A673 (cell line): Measurements from ENCODE around the gene PDLIM1. TPM values are rescaled to one million over a fixed set of nuclear protein-coding genes. Genes with fewer than 3 reads are reported as not detected.

Source experiments
- BruUV-seq: library from RNA; stranded (reverse); fragments of 400-500 nt; replicated peaks from 2 replicates; lab custom pipeline; 2021; lab: Mats Ljungman, UMichigan
- CTCF ChIA-PET: fragments of 300-600 bp; sonication (Branson Sonifier 250); formaldehyde crosslinking; loops from one replicate; lab custom pipeline; 2022; ENCODE audit warnings: antibody characterized with exemption; lab: Charles Lee
- POLR2A ChIA-PET: fragments of 300-600 bp; sonication (Branson Sonifier 250); formaldehyde crosslinking; loops from one replicate; lab custom pipeline; 2022; ENCODE audit warnings: antibody characterized with exemption; ENCODE audit not compliant: low non-redundant PET; lab: Charles Lee
- DNase-seq: peaks from one replicate; pipeline ENCODE4 v3.0.0-alpha.2; 2015; ENCODE audit warnings: low spot score
- H3K27ac ChIP-seq: fragments of 200-600 bp; sonication (generic); 2 replicates; pipeline ENCODE4 v1.5.1; 2016; ENCODE audit warnings: mixed run types, low read depth, mild to moderate bottlenecking, mixed read lengths, antibody characterized with exemption, low read length; ENCODE audit not compliant: poor library complexity, severe bottlenecking
- H3K27me3 ChIP-seq: fragments of 200-600 bp; sonication (generic); replicated peaks from 2 replicates; pipeline ENCODE4 v1.6.1; 2017; ENCODE audit warnings: mixed run types, low read depth, mild to moderate bottlenecking, mixed read lengths, antibody characterized with exemption, low read length; ENCODE audit not compliant: insufficient read depth, poor library complexity
- H3K36me3 ChIP-seq: fragments of 200-600 bp; sonication (generic); 2 replicates; pipeline ENCODE4 v1.6.1; 2016; ENCODE audit warnings: mixed run types, mild to moderate bottlenecking, mixed read lengths, antibody characterized with exemption, low read length; ENCODE audit not compliant: insufficient read depth, poor library complexity, severe bottlenecking
- H3K4me1 ChIP-seq: fragments of 200-600 bp; sonication (generic); 2 replicates; pipeline ENCODE4 v1.6.1; 2017; ENCODE audit warnings: mixed run types, mild to moderate bottlenecking, mixed read lengths, antibody characterized with exemption, low read length; ENCODE audit not compliant: insufficient read depth, poor library complexity, severe bottlenecking
- H3K4me3 ChIP-seq: fragments of 200-600 bp; sonication (generic); 2 replicates; pipeline ENCODE4 v1.5.1; 2016; ENCODE audit warnings: low read depth, mixed run types, mild to moderate bottlenecking, mixed read lengths, low read length; ENCODE audit not compliant: poor library complexity, severe bottlenecking
- H3K9me3 ChIP-seq: fragments of 200-600 bp; sonication (generic); 2 replicates; pipeline ENCODE4 v1.6.1; 2016; ENCODE audit warnings: mixed run types, low read depth, mild to moderate bottlenecking, mixed read lengths, antibody characterized with exemption, low read length; ENCODE audit not compliant: poor library complexity, severe bottlenecking
- EZH2 ChIP-seq: fragments of 200-600 bp; sonication (generic); IDR thresholded peaks from 2 replicates; pipeline ENCODE4 v1.6.1; 2017; ENCODE audit warnings: borderline replicate concordance, low read depth, mild to moderate bottlenecking, mixed read lengths, antibody characterized with exemption, low read length; ENCODE audit not compliant: poor library complexity, severe bottlenecking
- intact Hi-C: fragments of 100-400 bp; cut with micrococcal nuclease; formaldehyde crosslinking; loops from one replicate; pipeline ENCODE4 v1.10.0; 2022; ENCODE audit not compliant: unreplicated experiment
- total RNA-seq: library from RNA; stranded (reverse); gene quantifications from 2 replicates; pipeline ENCODE4 v1.2.3, GENCODE V29; 2021
- TF ChIP-seq, protein P1 (sequence below): fragments of 300-800, 200-600 bp; sonication (generic); conservative IDR thresholded peaks from 2 replicates; pipeline ENCODE4 v1.5.1; 2017; ENCODE audit warnings: low read depth, mild to moderate bottlenecking, antibody characterized with exemption, low read length, moderate library complexity, mixed read lengths

Gene PDLIM1
- total RNA-seq, 1 experiment from 2014 or later, result 0.32 TPM

DNA sequence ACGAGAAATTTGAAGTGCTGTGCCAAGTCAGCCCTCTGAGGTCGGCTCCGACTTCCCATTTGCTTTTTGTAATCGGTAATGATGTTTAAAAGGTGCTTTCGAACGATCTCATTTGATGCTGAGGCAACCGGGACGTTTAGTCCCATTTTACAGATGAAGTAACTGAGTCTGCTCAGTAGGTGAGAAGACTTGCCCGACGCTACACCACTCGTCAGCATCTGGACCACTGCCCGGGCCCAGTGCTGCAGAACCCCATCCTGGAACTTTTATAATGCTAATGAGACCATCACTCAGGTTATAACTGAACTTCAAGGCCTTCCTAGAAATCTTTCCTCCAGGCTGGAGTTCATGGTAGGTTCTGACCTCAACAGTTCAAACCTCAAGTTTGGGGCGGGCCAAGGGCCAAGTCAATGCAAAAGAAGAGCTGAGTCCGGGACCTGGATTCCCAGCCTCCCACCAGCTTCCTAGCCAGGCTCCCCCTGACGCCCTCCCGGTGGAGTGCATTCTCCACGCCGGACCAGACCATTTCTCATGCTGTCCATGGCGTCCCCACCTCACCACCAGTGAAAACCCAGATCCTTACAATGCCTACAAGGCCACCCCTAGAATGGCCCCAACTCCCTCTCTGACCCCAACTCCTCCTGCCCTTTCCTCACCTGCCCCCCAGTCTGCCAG lies 699 bp upstream of the PDLIM1 start:
- no peaks in the 10 kb centered on the region for H3K36me3 ChIP-seq
- H3K9me3 ChIP-seq, result no peaks in the 10 kb centered on the region
- H3K27ac ChIP-seq, result no peak overlapping the region
- BruUV-seq, result no TSS peak
- CTCF ChIA-PET, result no interaction called here
- no peaks in the 10 kb centered on the region for H3K4me1 ChIP-seq
- H3K4me3 ChIP-seq, result no peak overlapping the region
- peaks cover 86% of the 10 kb centered on the region for H3K27me3 ChIP-seq
- POLR2A ChIA-PET, result no interaction called here
- intact Hi-C loops, result no loop called here
- TF ChIP-seq, protein P1, sequence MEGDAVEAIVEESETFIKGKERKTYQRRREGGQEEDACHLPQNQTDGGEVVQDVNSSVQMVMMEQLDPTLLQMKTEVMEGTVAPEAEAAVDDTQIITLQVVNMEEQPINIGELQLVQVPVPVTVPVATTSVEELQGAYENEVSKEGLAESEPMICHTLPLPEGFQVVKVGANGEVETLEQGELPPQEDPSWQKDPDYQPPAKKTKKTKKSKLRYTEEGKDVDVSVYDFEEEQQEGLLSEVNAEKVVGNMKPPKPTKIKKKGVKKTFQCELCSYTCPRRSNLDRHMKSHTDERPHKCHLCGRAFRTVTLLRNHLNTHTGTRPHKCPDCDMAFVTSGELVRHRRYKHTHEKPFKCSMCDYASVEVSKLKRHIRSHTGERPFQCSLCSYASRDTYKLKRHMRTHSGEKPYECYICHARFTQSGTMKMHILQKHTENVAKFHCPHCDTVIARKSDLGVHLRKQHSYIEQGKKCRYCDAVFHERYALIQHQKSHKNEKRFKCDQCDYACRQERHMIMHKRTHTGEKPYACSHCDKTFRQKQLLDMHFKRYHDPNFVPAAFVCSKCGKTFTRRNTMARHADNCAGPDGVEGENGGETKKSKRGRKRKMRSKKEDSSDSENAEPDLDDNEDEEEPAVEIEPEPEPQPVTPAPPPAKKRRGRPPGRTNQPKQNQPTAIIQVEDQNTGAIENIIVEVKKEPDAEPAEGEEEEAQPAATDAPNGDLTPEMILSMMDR, result no peak
- no peak for TF ChIP-seq EZH2
- DNase-seq, result no peak

- Histone ChIP-seq H3K4me1 (no peaks in the 10 kb centered on the region), H3K9me3 (no peaks in the 10 kb centered on the region), H3K36me3 (no peaks in the 10 kb centered on the region), H3K27ac (no peak overlapping the region), H3K27me3 (peaks cover 80% of the 10 kb centered on the region), H3K4me3 (peak overlapping the region; percentile 32)
- no TSS peak for BruUV-seq
- intact Hi-C loops, result no loop called here
- ChIA-PET POLR2A (no interaction called here), CTCF (no interaction called here)
- TF ChIP-seq, protein P1, result no peak
- TF ChIP-seq EZH2, result no peak
- DNase-seq, result no peak
Observed at GRCh38 chr10:95289921-95290421, 832 bp downstream of the PDLIM1 start.

DNA sequence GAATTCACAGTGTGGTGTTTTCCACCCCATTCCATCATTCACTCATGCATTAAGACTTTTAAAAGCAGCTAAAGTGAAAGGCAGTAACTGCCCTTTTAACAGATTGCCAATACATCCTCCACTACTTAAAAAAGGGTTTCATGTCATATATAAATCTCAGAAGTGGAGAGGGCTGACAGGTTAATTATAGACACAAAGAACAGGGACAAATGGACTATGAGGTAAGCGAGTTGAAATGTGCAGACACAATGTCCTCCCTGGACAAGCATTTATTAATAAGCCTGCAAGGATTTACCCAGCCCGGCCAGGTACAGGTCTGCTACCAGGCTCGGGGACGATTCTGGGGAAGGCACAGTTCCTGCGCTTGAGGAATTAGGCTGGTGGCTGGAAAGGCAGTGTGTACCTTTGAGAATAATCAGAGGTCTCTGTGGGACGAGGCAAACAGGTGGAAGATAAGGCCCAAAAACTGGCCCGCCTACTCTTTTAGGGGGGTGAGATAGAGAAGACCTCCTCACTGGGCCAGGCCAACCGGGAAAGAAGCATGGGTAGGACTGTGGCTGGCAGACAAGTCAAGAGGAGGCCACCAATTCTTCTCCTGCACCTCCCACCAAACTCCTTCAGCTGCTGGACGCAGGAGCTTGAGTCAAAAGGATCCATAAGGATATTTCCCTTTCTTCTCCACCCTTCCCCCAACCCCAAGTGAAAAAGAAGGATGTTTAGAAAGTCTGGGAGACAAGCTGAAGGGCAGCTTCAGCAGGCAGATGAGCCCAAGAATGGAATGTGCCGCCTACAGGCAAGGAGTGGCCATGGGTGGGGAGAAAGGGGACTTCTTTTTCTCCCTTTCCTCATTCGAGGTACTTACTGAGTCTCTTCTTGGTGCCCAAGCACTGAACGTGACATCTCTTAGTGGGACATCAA lies 1.5 kb downstream of the PDLIM1 start:
- no peak for DNase-seq
- no peak overlapping the region for H3K4me3 ChIP-seq
- ChIA-PET POLR2A (no interaction called here), CTCF (no interaction called here)
- H3K4me1 ChIP-seq, result no peaks in the 10 kb centered on the region
- H3K9me3 ChIP-seq, result no peaks in the 10 kb centered on the region
- intact Hi-C loops, result no loop called here
- H3K27me3 ChIP-seq, result peaks cover 74% of the 10 kb centered on the region
- H3K36me3 ChIP-seq, result no peaks in the 10 kb centered on the region
- TF ChIP-seq EZH2, result no peak
- TF ChIP-seq, protein P1, result no peak
- H3K27ac ChIP-seq, result no peak overlapping the region
- BruUV-seq, result no TSS peak
